Measurements from ENCODE around the gene TRRAP. TPM values are rescaled to one million over a fixed set of nuclear protein-coding genes. Genes with fewer than 3 reads are reported as not detected.
"Not testable (repeated sequence)": the region's sequence is repeated elsewhere in the genome, so short reads cannot be mapped to it uniquely, and the experiment has no call there.

TRRAP gene
- total RNA-seq, 1 donor from 2014 or later: 30.4 TPM

GRCh38 chr7:99040104-99040958 is 162.0 kb downstream of the TRRAP start:
- peaks cover 57% of the 10 kb centered on the region for H3K36me3 Mint-ChIP-seq (ENCODE audit: low read depth)

GRCh38 chr7:99041526-99041925 is 163.2 kb downstream of the TRRAP start:
- no peak overlapping the region for H3K4me3 Mint-ChIP-seq (ENCODE audit: unreplicated experiment)
- DNase-seq (ENCODE audit: low spot score): no peak
- TF ChIP-seq, protein P1, sequence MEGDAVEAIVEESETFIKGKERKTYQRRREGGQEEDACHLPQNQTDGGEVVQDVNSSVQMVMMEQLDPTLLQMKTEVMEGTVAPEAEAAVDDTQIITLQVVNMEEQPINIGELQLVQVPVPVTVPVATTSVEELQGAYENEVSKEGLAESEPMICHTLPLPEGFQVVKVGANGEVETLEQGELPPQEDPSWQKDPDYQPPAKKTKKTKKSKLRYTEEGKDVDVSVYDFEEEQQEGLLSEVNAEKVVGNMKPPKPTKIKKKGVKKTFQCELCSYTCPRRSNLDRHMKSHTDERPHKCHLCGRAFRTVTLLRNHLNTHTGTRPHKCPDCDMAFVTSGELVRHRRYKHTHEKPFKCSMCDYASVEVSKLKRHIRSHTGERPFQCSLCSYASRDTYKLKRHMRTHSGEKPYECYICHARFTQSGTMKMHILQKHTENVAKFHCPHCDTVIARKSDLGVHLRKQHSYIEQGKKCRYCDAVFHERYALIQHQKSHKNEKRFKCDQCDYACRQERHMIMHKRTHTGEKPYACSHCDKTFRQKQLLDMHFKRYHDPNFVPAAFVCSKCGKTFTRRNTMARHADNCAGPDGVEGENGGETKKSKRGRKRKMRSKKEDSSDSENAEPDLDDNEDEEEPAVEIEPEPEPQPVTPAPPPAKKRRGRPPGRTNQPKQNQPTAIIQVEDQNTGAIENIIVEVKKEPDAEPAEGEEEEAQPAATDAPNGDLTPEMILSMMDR (IDR thresholded peaks at IDR 0.05): no peak
- no peaks in the 10 kb centered on the region for H3K9me3 Mint-ChIP-seq (ENCODE audit: low read depth)
- H3K27ac Mint-ChIP-seq (ENCODE audit: unreplicated experiment): peak overlapping the region; percentile 95
- no peaks in the 10 kb centered on the region for H3K27me3 Mint-ChIP-seq (ENCODE audit: low read depth)
- H3K36me3 Mint-ChIP-seq (ENCODE audit: low read depth): peaks cover 49% of the 10 kb centered on the region
- H3K4me1 Mint-ChIP-seq (ENCODE audit: low read depth): peaks cover 41% of the 10 kb centered on the region

More at GRCh38 chr7:99040104-99040958, 162.0 kb downstream of the TRRAP start:
- Mint-ChIP-seq H3K27ac (ENCODE audit: unreplicated experiment) (peak overlapping the region; percentile 95), H3K27me3 (ENCODE audit: low read depth) (no peaks in the 10 kb centered on the region), H3K4me1 (ENCODE audit: low read depth) (peaks cover 41% of the 10 kb centered on the region), H3K4me3 (ENCODE audit: unreplicated experiment) (no peak overlapping the region), H3K9me3 (ENCODE audit: low read depth) (no peaks in the 10 kb centered on the region)
- TF ChIP-seq, protein P1 (IDR thresholded peaks at IDR 0.05): peak; percentile 94
- no peak for DNase-seq (ENCODE audit: low spot score)

DNA sequence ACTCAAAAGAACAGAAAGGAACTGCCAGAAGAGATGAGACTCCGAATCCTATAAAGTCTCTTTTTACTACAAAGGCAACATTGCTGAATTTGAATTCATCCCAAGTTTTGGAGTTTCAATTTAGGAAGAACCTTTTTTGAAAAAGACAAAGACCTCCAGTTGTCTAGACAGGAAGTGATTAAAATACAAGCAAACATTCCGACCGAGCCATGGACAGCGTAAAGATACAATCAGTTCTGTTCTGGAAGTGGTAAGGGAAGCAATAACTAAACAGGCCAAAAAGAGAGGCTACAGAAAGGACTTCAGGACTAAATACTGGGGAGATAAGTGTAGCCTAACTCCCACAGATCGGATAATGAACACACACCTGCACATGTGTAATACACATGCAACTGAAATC is 164.6 kb downstream of the TRRAP start:
- Mint-ChIP-seq H3K9me3 (ENCODE audit: low read depth) (no peaks in the 10 kb centered on the region), H3K27ac (ENCODE audit: unreplicated experiment) (peak overlapping the region; percentile 60), H3K36me3 (ENCODE audit: low read depth) (peaks cover 46% of the 10 kb centered on the region), H3K4me1 (ENCODE audit: low read depth) (peaks cover 41% of the 10 kb centered on the region), H3K27me3 (ENCODE audit: low read depth) (no peaks in the 10 kb centered on the region), H3K4me3 (ENCODE audit: unreplicated experiment) (no peak overlapping the region)
- TF ChIP-seq, protein P1 (IDR thresholded peaks at IDR 0.05): no peak
- DNase-seq (ENCODE audit: low spot score): no peak

GRCh38 chr7:99044858-99045257 is 166.5 kb downstream of the TRRAP start:
- Mint-ChIP-seq H3K4me1 (ENCODE audit: low read depth) (peaks cover 41% of the 10 kb centered on the region), H3K36me3 (ENCODE audit: low read depth) (peaks cover 48% of the 10 kb centered on the region)
- H3K27ac Mint-ChIP-seq (ENCODE audit: unreplicated experiment); DNase-seq (ENCODE audit: low spot score); H3K4me3 Mint-ChIP-seq (ENCODE audit: unreplicated experiment); H3K9me3 Mint-ChIP-seq (ENCODE audit: low read depth); H3K27me3 Mint-ChIP-seq (ENCODE audit: low read depth): not testable (repeated sequence)

DNA sequence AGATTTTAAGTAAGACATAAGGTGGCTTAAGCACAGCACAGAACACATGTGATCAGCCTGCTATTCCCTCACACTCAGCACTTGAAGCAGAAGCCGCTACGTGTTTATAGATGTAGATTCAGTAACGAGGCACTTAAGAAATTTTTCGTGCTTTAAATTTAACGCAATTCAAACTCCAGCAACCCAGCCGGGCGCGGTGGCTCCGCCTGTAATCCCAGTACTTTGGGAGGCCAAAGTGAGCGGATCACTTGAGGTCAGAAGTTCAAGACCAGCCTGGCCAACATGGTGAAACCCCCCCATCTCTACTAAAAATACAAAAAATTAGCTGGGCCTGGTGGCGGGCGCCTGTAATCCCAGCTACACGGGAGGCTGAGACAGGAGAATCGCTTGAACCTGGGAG is 167.9 kb downstream of the TRRAP start:
- not testable (repeated sequence) for H3K9me3 Mint-ChIP-seq (ENCODE audit: low read depth); H3K27ac Mint-ChIP-seq (ENCODE audit: unreplicated experiment); H3K27me3 Mint-ChIP-seq (ENCODE audit: low read depth); H3K4me3 Mint-ChIP-seq (ENCODE audit: unreplicated experiment); DNase-seq (ENCODE audit: low spot score)
- peaks cover 46% of the 10 kb centered on the region for H3K36me3 Mint-ChIP-seq (ENCODE audit: low read depth)
- H3K4me1 Mint-ChIP-seq (ENCODE audit: low read depth): peaks cover 31% of the 10 kb centered on the region

- Mint-ChIP-seq H3K9me3 (ENCODE audit: low read depth) (no peaks in the 10 kb centered on the region), H3K4me3 (ENCODE audit: unreplicated experiment) (no peak overlapping the region), H3K36me3 (ENCODE audit: low read depth) (peaks cover 47% of the 10 kb centered on the region), H3K4me1 (ENCODE audit: low read depth) (peaks cover 31% of the 10 kb centered on the region), H3K27ac (ENCODE audit: unreplicated experiment) (peak overlapping the region; percentile 51), H3K27me3 (ENCODE audit: low read depth) (no peaks in the 10 kb centered on the region)
- DNase-seq (ENCODE audit: low spot score): no peak
- TF ChIP-seq, protein P1 (IDR thresholded peaks at IDR 0.05): no peak
Measured at GRCh38 chr7:99046722-99047121, 168.4 kb downstream of the TRRAP start.

Measured in chondrocyte (in vitro differentiated cells).